LNCaP clone FGC (cell line): ENCODE measurements around the gene FBXO24.

ENCODE experiments used
- DNase-seq: peaks from one replicate; pipeline ENCODE4 v3.0.0-alpha.2; 2011; ENCODE audit warnings: low read depth
- H3K4me3 ChIP-seq: 2 replicates; pipeline ENCODE4 v1.5.1; 2011; ENCODE audit warnings: mild to moderate bottlenecking, low read depth, low read length, control low read depth
- TF ChIP-seq, protein P1 (sequence below): IDR thresholded peaks from 2 replicates; pipeline ENCODE4 v1.5.1; 2012; ENCODE audit warnings: mild to moderate bottlenecking; ENCODE audit not compliant: control insufficient read depth, insufficient read depth; ENCODE audit errors: extremely low read depth

Gene FBXO24

DNA sequence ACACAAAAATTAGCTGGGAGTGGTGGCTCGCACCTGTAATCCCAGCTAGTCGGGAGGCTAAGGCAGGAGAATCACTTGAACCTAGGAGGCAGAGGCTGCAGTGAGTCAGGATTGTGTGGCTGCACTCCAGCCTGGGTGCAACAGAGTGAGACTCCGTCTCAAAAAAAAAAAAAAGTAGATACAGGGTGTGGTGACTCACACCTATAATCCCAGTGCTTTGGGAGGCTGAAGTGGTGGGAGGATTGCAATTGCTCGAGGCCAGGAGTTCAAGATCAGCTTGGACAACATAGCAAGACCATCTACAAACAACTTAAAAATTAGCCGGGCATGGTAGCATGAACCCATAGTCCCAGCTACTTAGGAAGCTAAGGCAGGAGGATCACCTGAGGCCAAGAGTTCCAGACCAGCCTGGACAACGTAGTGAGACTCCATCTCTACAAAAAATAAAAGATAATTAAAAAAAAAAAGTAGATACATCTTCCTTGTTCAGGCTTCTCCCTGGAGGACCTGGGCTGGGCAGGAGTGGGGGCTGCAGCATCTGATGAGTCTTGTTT lies 28.3 kb downstream of the FBXO24 start:
- H3K4me3 ChIP-seq = no peak overlapping the region
- DNase-seq = no peak
- TF ChIP-seq, protein P1, sequence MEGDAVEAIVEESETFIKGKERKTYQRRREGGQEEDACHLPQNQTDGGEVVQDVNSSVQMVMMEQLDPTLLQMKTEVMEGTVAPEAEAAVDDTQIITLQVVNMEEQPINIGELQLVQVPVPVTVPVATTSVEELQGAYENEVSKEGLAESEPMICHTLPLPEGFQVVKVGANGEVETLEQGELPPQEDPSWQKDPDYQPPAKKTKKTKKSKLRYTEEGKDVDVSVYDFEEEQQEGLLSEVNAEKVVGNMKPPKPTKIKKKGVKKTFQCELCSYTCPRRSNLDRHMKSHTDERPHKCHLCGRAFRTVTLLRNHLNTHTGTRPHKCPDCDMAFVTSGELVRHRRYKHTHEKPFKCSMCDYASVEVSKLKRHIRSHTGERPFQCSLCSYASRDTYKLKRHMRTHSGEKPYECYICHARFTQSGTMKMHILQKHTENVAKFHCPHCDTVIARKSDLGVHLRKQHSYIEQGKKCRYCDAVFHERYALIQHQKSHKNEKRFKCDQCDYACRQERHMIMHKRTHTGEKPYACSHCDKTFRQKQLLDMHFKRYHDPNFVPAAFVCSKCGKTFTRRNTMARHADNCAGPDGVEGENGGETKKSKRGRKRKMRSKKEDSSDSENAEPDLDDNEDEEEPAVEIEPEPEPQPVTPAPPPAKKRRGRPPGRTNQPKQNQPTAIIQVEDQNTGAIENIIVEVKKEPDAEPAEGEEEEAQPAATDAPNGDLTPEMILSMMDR = no peak

DNA sequence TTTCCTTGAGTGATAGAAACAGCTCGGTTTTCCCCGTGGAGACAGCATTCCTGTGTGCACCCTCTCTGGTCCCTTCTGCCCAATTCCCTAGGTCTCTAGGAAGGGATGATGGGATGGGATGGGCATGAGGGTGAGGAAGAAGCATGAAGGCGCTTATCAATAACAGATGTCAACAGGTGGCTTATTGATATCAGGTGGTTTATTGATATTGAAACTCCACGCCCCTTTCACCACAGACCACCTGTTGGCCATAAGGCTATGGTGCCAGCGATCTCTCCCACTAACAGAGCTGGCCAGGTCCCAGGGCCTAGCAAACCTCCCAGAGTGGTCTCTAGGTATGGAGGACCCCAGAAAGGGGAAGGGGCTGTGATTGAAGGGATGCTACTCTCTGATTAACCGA lies 34.1 kb downstream of the FBXO24 start:
- TF ChIP-seq, protein P1 = no peak
- no peak for DNase-seq
- no peak overlapping the region for H3K4me3 ChIP-seq

DNA sequence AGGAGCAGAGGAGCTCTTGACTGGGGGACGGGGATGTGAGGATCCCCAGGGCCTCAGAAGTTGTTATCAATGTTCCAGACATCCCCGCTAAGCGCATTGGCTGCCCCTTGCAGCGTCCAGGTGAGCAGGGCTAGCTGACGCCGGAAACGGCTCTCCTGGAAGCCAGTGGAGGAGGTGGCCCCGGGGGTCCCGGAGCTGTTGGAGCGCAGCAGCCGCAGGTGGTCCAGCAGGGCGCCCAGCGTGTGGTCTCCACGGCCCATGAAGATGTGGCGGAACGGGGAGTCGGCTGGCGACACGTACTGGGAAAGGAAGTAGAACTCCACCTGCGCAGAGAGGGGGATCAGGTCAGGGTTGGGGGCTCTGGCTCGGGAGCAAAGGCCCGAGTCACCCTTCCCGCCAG lies 34.7 kb downstream of the FBXO24 start:
- TF ChIP-seq, protein P1 = no peak
- no peak for DNase-seq
- H3K4me3 ChIP-seq = no peak overlapping the region

DNA sequence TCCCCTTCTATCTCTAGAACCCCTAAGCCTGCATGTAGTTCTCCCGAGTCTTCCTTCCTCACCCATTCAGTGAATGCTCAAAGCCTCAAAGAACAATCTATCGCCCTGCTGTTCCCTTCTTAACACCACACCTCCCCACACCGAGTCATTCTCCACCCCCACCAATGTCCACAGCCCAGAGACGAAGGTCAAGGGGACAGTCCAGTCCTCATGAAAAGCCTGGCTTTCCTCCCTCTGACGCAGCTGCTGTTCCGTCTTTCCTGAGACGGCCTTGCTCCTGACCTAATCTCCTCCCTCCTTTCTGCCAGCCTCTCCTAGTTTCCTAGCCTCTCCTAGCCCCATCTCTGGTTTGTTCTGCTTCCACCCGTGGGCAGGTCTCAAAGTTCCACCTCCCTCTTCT lies 35.4 kb downstream of the FBXO24 start:
- TF ChIP-seq, protein P1 = no peak
- no peak overlapping the region for H3K4me3 ChIP-seq
- DNase-seq = no peak

DNA sequence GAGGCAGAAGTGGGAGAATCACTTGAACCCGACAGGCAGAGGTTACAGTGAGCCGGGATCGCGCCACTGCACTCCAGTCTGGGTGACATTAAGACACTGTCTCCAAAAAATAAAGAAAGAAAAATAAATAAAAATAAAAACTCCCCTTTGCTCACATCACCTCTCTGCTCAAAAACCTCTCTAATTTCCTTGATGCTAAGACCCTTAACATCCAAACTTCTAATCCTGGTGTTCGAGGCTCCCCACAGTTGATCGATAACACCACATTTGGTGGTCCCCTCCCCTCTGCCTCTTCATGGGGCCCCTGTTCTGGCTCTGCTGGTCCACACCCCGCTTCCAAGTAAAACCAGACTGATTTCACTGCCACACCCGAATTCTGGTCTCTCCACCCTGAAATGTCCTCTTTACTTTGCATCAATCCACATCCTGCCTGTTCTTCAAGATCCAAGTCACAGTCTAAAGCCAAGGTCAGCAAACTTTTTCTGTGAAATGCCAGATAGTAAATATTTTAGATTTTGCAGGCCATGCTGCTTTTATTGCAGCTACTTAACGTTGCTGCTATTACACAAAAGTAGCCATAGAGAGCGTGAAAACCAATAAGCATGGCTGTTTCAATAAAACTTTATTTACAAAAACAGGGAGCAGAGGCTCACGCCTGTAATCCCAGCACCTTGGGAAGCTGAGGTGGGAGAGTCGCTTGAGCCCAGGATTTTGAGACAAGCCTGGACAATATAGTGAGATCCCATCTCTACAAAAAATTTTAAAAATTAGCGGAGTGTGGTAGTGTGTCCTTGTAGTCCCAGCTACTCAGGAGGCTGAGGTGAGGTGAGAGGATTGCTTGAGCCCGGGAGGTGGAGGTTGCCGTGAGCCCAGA lies 38.1 kb downstream of the FBXO24 start:
- no peak for DNase-seq
- TF ChIP-seq, protein P1 = no peak
- no peak overlapping the region for H3K4me3 ChIP-seq

DNA sequence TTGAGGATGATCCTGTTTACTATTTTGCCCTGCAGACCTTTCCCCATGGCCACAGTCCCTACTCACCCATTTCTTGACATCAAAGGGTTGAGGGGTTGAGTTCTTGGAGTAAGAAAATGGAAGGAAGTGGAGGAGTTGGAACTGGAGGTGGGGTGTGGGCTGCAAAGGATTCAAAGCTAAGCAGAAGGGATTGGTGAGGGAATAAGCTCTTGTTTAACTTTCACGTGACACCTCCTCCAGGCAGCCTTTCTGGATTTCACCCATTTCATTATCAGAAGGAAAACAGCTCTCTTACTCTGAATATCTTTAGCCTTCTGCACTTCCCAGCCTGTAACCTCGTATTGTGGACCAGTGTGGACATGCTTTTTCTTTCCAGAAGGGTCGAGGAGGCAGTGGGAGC lies 39.9 kb downstream of the FBXO24 start:
- no peak for DNase-seq
- TF ChIP-seq, protein P1 = no peak
- H3K4me3 ChIP-seq = peak overlapping the region; percentile 70
